GM19240 (cell line): ENCODE data around the gene DEPDC1B.
A peak's percentile ranks its signal among the peaks of the same experiment; 100 is the strongest.
"Not testable (repeated sequence)": the region's sequence is repeated elsewhere in the genome, so short reads cannot be mapped to it uniquely, and the experiment has no call there.

Experiments
- DNase-seq: peaks from one replicate; pipeline ENCODE4 v3.0.0; 2011; ENCODE audit warnings: low spot score; ENCODE audit not compliant: insufficient read length

Gene DEPDC1B

DNA sequence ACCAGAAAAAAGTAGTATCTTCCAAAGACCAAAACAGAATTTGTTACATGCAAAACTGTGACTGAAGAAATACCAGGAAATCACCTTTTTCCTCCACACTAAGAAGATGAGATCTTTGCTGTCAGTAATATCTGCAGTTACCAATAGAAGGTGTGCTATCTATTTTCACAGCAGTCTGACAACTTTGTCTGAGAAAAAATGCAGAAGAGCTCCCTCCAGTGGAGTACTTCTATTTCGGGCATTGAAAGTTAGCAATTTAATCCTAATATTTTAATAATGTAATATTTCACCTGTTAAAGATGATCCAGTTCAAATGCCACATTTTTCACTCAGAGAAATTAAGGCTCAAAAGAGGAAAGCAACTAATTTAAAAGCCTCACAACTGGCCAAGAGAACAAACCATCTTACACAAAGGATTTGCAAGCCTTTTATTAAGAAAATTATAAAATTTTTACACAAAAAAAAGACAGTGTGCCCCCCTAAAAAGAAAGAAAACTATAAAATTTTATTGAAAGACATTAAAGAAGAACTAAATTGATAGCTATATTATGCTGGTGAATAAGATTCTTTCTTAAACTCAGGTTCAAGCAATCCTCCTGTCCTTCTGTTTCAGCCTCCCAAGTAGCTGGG is 50.6 kb downstream of the DEPDC1B start:
- DNase-seq: peak; percentile 12

DNA sequence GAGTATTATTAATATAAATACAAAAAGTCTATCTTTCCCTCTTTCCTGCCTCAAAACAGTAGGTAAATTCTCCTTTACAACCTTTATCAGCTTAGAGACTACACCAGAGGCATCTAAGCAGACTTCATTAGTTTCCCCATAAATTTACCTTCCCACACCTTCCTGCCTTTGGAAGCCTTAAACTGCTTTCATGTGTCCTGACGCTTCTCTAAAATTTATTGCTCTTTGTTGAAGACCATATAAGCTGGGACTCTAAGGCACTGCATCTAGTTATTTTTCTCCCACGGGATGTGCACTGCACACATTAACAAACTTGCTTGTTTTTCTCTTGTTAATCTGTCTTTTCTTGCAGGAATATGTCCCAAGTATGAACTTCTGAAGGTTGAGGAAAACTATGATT is 51.8 kb downstream of the DEPDC1B start:
- no peak for DNase-seq

DNA sequence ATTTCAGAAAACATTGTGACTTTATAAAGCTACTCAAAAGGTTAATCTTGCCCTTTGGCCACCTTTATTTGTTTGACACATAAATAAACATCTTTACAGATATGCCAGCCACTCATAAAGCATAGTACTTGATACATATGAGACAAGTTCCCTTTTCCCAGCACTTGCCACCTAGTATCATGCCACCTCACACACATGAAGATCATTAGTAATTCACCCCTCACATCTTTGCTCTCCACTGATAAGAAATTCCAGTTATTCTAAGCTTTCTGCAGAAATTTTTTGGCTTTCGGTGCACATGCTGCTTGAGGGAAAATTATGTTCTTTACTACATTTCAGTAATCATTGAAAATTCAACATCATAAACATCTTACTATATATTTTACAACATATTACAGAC is 59.1 kb downstream of the DEPDC1B start:
- DNase-seq: no peak

DNA sequence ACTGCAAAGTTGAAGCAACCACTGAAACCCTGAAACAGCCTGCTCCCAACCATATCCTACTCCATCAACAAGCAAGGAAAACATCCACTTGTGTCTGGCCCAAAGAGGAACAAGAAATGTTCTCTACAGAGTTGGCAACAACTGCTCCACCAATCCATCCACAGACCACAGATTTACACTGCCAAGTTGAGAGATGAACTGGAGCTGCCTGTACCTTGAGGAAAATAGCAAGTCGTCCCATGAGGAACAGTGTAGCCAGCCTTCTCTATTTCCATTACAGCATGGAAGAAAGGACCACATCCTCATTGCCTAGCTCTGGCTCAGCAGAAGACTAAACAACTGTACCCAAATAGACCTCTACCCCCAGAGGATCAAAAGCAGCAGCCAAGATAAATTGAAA is 60.4 kb downstream of the DEPDC1B start:
- no peak for DNase-seq

DNA sequence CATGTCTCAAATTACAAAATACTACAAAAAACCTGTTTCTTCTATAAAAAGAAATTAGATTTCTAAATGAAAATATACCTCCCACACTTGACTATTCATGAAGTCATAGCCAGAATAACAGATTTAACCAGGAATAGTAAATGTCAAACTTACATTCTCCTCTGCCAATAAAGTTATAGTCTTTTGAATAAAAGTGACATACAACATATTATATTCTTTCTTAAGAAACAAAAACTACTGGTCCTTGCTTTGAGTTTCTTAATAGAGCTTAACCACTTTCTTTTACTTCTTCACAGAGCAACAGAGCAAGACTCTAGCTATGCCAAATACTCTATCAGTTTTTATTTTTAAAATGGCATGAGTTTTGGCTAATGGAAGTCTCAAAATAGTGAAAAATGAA is 61.7 kb downstream of the DEPDC1B start:
- DNase-seq: no peak

DNA sequence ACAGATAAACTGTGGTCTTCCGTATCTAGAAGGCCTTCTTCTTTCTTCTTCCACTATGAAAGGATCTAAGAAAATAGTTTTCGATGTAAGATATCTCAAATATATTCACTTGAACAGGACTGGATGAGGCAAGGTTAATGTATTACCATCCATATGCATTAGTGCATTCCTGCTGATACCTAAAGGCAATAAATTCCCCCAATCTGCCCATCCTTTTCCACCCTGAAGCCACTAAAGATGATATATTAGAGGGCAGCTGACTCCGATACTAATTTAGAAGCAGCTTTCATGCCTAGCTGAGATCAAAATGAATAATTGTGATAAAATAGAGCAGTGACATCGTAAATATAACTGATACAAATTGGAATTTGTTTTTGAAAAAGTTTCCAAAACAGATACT is 63.3 kb downstream of the DEPDC1B start:
- no peak for DNase-seq

DNA sequence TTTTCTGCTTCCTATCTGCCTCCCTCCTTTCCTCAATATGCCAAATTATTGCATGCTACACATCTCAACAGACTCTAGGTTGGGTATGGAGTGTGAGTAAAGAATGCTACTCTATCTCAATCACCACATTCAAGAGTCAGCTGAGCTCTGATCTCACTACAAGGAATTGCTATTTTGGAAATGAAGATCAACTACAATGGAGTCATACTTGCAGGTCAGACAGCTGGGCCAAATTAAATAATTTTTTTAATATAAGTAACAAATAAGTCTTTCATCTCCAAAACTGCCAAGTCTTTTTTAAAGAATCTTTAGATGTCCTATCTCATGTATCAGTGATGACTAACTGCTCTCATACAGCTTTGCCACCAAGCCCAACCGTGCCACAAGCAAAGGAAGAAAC is 64.0 kb downstream of the DEPDC1B start:
- DNase-seq: no peak

DNA sequence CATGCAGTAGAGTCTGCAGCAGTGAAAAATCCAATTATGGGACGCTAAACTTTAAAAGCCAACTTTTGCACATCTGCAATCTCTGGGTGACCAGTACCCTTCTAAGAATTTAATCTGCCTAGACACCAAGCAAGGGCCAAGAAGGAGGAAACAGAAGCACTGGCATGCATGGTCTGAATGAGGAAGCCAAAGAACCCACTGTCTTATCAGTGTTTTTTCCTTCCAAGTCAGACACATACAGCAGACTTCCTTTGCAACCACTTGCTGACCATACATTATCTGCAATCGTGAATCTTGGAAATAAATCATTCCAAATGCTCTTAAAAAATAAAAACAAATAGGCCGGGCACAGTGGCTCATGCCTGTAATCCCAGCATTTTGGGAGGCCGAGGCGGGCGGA is 65.9 kb downstream of the DEPDC1B start:
- no peak for DNase-seq

DNA sequence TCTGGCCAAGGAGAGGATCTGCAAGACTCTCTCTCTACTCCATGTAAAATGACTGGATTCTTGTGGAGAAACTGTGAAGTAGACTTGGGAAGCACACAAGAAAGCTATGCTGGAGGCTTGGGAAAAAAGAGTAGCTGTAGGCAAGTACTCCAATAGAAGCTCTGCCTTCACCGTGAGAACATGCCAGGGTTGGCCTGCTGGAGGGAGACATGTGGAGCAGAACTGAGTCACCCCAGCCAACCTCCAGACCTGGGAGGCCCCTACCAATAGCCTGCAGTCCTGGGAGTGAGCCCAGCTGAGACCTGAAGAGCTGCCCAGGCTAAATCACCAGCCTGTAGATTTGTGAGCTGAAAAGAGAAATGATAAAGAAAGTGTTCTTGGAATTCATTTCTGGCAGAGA is 66.6 kb downstream of the DEPDC1B start:
- no peak for DNase-seq

DNA sequence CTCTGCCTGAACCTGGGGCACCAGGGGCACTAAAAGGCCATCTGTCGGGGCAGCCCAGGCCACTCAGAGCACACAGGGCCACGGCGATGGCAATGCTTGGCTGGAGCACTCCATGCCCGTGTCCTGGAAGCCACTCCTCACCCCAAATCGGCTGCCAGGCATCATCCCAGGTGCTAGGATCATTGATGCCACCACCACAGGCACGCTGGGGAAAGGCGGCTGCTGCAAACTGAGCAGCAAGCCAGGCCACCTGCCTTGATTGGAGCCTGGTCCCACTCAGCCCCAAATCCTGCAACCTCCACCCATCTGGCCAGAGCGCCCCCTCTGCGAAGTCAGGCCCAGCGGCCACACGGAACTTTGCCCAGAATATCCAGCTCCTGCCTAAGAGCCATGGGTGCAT is 67.8 kb downstream of the DEPDC1B start:
- no peak for DNase-seq

DNA sequence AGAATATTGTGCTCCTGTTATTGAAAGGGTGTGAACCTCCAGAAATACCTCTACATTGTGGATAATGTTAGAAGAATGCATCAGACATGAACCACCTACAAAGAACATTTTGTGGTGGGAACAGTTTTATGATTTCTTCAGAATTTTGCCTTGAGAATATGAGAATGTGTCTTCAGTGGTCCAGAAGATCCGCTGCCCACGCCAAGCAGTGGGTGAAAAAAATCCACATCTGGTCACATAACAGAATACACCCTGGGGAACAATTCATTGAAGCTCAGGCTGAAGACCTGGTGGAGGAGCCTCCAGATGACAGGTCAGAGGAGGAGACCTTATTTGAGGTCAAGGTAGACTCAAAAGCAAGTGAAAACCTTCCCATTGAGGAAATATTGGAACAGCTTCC is 69.1 kb downstream of the DEPDC1B start:
- no peak for DNase-seq

DNA sequence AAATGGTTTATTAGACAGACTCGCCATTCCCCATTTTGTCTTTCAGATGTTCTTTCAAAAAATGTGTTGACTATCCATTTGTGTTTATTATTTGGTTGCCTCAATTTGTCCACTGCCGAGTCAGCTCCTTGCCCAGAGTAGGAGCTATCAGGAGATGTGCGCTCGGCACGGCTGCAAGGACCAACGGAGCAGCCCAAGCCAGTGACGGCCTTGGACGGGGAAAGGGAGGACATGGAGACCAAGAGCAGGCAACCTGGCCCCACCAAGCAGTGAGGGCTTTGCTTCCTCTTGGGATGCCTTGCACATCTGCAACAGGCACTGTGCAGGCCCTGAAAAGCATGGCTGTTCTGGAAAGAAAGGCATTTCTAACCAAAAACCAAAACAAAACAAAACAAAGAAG is 69.8 kb downstream of the DEPDC1B start:
- no peak for DNase-seq

DNA sequence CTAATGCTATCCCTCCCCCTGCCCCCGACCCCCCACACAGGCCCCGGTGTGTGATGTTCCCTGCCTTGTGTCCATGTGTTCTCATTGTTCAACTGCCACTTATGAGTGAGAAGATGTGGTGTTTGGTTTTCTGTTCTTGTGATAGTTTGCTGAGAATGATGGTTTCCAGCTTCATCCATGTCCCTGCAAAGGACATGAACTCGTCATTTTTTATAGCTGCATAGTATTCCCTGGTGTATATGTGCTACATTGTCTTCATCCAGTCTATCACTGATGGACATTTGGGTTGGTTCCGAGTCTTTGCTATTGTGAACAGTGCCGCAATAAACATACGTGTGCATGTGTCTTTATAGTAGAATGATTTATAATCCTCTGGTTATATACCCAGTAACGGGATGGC is 75.1 kb downstream of the DEPDC1B start:
- DNase-seq: not testable (repeated sequence)

DNA sequence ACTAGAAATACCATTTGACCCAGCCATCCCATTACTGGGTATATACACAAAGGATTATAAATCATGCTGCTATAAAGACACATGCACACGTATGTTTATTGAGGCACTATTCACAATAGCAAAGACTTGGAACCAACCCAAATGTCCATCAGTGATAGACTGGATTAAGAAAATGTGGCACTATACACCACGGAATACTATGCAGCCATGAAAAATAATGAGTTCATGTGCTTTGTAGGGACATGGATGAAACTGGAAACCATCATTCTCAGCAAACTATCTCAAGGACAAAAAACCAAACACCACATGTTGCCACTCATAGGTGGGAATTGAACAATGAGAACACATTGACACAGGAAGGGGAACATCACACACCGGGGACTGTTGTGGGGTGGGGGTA is 79.2 kb downstream of the DEPDC1B start:
- DNase-seq: not testable (repeated sequence)

DNA sequence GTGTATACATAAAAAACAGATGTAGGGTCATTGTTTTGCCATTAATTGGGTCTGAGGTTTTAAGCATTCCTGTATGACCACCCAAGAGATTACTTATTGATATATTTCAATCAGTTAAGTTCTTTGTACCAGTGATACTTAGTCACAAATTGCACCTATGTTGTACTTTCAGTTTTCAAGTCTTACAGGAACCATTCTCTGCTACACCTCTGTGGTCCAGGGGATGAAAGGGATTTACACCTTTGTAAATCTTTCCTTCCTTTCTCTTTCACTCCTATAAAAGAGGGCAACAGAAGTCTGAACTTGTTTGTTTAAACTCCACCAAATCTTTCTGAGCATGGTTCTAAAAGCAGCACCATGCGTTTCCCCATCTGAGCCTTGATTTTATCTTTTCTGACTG is 86.1 kb downstream of the DEPDC1B start:
- no peak for DNase-seq

DNA sequence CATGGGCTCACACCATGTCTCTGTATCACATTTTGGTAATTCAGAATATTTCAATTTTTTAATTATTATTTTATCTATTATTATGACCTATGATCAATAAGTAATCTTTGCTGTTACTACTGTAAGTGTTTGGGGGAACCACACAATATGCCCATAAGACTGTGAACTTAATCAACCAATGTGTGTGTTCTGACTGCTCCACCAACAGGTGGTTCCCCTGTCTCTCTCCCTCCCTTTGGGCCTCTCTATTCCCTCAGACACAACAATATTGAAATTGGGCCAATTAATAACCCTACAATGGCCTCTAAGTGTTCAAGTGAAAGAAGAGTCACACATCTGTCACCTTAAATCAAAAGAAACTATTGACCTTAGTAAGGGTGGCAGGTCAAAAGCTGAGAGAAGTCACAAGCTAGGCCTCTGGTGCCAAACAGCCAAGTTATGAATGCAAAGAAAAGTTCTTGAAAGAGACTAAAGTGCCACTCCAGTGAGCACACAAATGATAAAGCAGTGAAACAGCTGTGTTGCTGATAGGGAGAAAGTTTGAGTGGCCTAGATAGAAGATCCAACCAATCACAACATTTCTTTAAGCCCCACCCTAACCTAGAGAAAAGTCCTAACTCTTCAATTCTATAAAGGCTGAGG is 88.7 kb downstream of the DEPDC1B start:
- DNase-seq: no peak

DNA sequence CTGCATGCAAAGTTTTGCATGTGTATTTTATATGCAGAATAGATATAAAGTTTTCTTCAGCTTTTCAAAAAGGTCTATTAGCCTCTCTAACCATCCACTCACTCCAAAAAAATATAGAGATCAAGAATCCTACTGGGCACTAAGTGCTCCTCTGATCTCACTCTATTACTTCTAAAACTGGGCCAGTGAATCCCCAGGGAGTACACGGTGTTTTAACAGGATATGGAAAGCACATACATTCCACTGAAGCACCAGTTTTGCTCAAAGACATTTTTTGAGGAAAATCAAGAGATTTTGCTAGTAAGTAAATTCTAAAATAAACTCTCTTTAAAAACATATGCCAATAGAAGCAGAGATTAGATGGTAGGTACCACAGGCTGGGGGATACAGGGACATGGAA is 95.2 kb downstream of the DEPDC1B start:
- DNase-seq: no peak

DNA sequence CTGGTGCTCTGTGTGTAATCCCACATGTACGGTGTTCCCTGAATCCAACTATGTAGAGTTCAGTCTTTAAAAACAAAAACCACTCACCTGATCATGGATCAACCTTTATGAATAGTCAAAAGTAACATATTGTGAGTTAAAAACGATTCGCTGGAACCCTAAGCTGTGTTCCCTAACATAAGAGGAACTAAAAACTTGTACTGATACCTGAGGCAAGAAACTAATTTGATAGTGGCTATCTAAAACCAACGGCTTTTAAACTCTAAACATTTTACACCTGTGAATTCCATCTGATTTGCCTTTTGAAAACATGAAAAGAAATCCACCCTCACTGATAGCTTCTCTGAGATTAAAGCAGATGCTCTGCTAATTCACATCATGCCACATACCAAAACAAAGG is 101.5 kb downstream of the DEPDC1B start:
- no peak for DNase-seq

DNA sequence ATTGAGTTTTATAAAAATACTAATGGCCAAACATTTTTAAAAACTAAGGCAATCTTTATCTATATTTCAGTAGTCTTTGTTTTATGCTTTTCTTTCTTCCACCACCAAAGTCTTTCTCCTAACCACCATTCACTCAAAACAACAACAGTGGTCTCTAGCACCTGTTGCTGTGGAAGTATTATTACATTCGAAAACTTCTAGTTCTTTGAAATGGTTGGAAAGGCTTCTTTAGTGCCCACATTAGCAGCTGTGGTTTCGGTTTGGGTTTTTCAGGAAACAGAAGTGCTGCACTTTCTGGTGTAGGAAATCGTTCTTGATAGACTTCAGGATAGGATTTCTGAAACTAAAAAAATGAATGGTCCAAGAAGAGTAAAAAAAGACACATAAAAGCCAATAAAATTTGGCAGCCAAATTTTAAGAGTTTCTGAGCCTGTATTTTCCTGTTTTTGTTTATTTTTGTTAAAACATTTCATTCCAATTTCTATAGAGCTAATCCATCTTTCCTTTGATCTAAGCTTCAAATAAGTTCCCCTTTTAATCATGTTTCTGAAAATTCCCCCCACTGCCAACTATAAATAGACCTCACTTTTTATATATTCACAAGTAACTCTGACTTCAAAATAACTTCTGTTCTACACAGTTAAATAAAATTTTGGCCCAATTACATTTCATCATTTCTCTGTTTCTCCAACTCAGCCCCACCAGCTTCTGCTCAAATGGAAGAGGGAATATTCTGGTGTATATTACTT is 102.2 kb downstream of the DEPDC1B start:
- no peak for DNase-seq

DNA sequence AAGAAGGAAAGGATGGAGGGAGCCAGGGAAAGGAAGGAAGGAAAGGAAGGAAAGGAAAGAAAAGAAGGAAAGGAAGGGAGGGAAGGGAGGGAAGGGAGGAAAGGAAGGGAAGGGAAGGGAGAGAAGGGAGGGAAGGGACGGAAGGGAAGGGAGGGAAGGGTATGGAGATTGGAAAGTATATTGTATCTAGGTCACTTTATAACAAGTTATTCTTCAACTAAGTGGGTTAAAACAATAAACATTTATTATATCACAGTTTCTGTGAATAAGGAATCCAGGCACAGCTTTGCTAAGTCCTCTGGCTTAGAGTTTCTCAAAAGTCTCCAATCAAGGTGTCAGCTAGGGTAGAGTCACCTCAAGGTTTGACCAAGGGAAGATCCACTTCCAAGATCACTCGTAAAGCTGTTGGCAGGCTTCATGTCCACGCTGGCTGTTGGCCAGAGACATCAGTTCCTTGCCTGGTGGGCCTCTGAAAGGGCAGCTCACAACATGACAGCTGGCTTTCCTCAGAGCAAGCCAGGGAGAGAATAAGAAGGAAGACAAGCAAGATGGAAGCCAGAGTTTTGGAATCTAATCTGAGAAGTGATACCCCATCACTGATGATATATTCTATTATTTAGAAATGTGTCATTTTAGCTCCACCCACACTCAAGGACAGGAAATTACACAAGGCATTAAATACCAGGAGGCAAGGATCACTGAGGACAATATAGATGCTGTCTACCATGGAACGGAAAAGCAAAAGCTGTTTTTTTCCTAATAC is 105.1 kb downstream of the DEPDC1B start:
- no peak for DNase-seq

DNA sequence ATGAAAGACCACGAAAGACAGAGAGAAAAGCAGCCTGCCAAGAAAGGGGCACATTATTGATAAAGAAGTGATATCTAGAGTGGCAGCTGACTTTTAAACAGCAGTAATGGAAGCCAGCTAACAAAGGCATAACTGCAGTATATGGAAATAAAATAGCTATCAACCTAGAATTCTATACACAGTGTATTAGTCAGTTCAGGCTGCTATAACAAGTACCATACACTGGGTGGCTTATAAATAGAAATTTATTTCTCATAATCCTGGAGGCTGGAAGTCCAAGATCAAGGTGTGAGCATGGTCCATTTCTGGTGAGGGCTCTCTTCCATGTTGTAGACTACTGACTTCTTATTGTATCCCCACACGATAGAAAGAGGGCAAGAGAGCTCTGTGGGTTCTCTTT is 109.8 kb downstream of the DEPDC1B start:
- no peak for DNase-seq

DNA sequence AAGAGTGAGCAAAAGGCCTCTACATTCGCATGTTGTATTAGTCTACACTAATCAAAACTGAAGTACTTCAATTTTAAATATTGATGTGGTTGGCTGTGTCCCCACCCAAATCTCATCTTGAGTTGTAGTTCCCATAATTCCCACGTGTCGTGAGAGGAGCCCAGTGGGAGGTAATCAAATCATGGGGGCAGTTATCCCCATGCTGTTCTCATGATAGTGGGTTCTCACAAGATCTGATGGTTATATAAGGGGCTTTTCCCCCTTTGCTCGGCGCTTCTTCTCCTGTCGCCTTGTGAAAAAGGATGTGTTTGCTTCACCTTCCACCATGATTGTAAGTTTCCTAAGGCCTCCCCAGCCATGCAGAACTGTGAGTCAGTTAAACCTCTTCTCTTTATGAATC is 112.7 kb downstream of the DEPDC1B start:
- DNase-seq: not testable (repeated sequence)
